A673 (cell line): ENCODE measurements around the gene MAMDC4.

Source experiments
- EZH2 ChIP-seq: fragments of 200-600 bp; sonication (generic); IDR thresholded peaks from 2 replicates; pipeline ENCODE4 v1.6.1; 2017; ENCODE audit warnings: borderline replicate concordance, low read depth, mild to moderate bottlenecking, mixed read lengths, antibody characterized with exemption, low read length; ENCODE audit not compliant: poor library complexity, severe bottlenecking
- TF ChIP-seq, protein P1 (sequence below): fragments of 300-800, 200-600 bp; sonication (generic); conservative IDR thresholded peaks from 2 replicates; pipeline ENCODE4 v1.5.1; 2017; ENCODE audit warnings: low read depth, mild to moderate bottlenecking, antibody characterized with exemption, low read length, moderate library complexity, mixed read lengths

DNA sequence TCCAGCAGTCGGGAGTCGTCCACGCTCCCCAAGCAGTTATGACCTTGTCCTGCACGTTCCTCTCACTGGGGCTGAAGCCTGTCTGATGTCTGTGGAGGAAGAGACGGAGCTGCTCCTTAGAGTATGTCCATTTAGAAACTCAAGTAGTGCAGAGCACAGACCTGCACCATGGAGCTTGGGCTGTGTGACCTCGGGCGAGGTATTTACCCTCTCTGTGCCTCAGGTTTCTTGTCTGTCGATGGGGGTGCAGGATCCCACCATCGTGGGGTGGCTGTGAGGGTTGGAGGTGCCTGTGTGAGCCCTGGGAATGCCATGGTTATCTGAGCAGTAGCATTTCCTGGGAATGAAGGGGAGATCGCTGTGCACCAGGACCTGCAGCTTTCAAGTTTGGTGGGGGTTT, 48.4 kb downstream of the MAMDC4 start:
- TF ChIP-seq, protein P1, sequence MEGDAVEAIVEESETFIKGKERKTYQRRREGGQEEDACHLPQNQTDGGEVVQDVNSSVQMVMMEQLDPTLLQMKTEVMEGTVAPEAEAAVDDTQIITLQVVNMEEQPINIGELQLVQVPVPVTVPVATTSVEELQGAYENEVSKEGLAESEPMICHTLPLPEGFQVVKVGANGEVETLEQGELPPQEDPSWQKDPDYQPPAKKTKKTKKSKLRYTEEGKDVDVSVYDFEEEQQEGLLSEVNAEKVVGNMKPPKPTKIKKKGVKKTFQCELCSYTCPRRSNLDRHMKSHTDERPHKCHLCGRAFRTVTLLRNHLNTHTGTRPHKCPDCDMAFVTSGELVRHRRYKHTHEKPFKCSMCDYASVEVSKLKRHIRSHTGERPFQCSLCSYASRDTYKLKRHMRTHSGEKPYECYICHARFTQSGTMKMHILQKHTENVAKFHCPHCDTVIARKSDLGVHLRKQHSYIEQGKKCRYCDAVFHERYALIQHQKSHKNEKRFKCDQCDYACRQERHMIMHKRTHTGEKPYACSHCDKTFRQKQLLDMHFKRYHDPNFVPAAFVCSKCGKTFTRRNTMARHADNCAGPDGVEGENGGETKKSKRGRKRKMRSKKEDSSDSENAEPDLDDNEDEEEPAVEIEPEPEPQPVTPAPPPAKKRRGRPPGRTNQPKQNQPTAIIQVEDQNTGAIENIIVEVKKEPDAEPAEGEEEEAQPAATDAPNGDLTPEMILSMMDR, result no peak
- TF ChIP-seq EZH2, result no peak
